ENCODE results near the gene ITPR3. TPM values are rescaled to one million over a fixed set of nuclear protein-coding genes. Genes with fewer than 3 reads are reported as not detected.

Gene ITPR3
- total RNA-seq, 1 donor from 2014 or later, result 0.34 TPM

- DNase-seq, result no peak
- Mint-ChIP-seq H3K36me3 (ENCODE audit: unreplicated experiment) (no peaks in the 10 kb centered on the region), H3K27me3 (ENCODE audit: unreplicated experiment) (peaks cover 9% of the 10 kb centered on the region), H3K4me1 (ENCODE audit: low read depth, unreplicated experiment) (peaks cover 11% of the 10 kb centered on the region), H3K4me3 (ENCODE audit: unreplicated experiment) (peak overlapping the region; percentile 93), H3K27ac (ENCODE audit: unreplicated experiment) (no peak overlapping the region), H3K9me3 (ENCODE audit: unreplicated experiment) (peaks cover 4% of the 10 kb centered on the region)
- TF ChIP-seq, protein P1, sequence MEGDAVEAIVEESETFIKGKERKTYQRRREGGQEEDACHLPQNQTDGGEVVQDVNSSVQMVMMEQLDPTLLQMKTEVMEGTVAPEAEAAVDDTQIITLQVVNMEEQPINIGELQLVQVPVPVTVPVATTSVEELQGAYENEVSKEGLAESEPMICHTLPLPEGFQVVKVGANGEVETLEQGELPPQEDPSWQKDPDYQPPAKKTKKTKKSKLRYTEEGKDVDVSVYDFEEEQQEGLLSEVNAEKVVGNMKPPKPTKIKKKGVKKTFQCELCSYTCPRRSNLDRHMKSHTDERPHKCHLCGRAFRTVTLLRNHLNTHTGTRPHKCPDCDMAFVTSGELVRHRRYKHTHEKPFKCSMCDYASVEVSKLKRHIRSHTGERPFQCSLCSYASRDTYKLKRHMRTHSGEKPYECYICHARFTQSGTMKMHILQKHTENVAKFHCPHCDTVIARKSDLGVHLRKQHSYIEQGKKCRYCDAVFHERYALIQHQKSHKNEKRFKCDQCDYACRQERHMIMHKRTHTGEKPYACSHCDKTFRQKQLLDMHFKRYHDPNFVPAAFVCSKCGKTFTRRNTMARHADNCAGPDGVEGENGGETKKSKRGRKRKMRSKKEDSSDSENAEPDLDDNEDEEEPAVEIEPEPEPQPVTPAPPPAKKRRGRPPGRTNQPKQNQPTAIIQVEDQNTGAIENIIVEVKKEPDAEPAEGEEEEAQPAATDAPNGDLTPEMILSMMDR (IDR thresholded peaks at IDR 0.05; ENCODE audit: partially characterized antibody, unreplicated experiment), result no peak
Measured at GRCh38 chr6:33634946-33635345, 13.8 kb downstream of the ITPR3 start.

DNA sequence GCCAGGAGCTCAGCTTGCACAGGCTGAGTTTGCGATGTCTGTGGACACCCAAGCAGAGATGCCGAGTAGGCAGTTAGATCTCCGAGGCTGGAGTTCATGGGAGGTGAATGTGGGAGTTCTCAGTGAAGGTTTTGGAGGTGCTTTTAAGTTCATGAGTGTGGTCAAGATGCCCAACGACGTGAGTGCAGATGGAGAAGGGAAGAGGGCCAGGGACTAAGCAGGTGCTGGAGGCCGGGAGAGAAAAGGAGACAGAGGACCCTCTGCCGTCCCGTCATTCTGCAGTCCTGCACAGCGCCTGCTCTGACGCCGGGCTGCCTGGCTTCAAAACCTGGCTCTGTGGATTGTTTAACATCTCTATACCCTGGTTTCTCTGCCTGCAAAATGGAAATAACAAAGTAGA lies 15.5 kb downstream of the ITPR3 start:
- Mint-ChIP-seq H3K4me3 (ENCODE audit: unreplicated experiment) (no peak overlapping the region), H3K27ac (ENCODE audit: unreplicated experiment) (no peak overlapping the region), H3K27me3 (ENCODE audit: unreplicated experiment) (peaks cover 9% of the 10 kb centered on the region), H3K36me3 (ENCODE audit: unreplicated experiment) (no peaks in the 10 kb centered on the region), H3K4me1 (ENCODE audit: low read depth, unreplicated experiment) (peaks cover 11% of the 10 kb centered on the region), H3K9me3 (ENCODE audit: unreplicated experiment) (peaks cover 4% of the 10 kb centered on the region)
- no peak for DNase-seq
- TF ChIP-seq, protein P1 (IDR thresholded peaks at IDR 0.05; ENCODE audit: partially characterized antibody, unreplicated experiment), result no peak

DNA sequence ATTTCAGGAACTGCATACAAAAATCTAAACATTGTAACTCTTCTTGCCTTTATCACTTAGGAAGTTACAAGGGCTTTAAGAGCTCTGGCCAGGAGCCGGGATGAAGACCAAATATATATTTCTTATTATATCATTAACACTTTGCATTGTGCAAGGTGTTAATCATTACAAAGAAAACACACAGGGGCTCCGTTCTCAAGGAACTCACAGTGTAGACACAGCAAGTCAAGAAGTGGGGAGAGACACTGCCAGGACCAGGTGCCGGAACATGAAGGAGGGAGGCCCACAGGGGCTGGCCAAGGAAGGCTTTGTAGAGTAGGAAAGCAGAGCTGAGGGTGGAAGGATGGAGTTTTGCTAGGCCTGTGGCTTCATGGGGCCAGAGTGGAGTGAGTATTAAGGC lies 17.4 kb downstream of the ITPR3 start:
- no peaks in the 10 kb centered on the region for H3K36me3 Mint-ChIP-seq (ENCODE audit: unreplicated experiment)
- DNase-seq, result no peak
- H3K27ac Mint-ChIP-seq (ENCODE audit: unreplicated experiment), result no peak overlapping the region
- H3K4me3 Mint-ChIP-seq (ENCODE audit: unreplicated experiment), result no peak overlapping the region
- peaks cover 4% of the 10 kb centered on the region for H3K9me3 Mint-ChIP-seq (ENCODE audit: unreplicated experiment)
- TF ChIP-seq, protein P1 (IDR thresholded peaks at IDR 0.05; ENCODE audit: partially characterized antibody, unreplicated experiment), result no peak
- H3K4me1 Mint-ChIP-seq (ENCODE audit: low read depth, unreplicated experiment), result peaks cover 8% of the 10 kb centered on the region
- peaks cover 5% of the 10 kb centered on the region for H3K27me3 Mint-ChIP-seq (ENCODE audit: unreplicated experiment)

DNA sequence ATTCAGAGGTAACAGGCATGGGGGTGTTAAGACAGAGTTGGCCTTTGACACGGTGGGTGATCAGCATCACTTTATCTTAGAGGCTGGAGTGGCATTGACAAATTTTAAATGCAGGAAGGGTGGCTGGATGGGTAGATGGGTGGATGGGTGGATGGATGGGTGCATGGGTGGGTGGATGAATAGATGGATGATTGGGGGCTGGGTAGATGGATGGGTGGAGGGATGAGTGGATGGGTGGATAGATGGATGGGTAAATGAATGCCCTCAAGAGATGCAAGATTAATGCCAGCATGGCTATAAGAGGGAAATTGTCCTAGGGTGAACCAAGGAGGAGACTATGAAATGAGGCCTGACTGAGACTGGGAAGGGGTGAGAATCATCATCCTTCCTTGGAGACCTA lies 18.4 kb downstream of the ITPR3 start:
- Mint-ChIP-seq H3K36me3 (ENCODE audit: unreplicated experiment) (no peaks in the 10 kb centered on the region), H3K4me1 (ENCODE audit: low read depth, unreplicated experiment) (peaks cover 2% of the 10 kb centered on the region), H3K9me3 (ENCODE audit: unreplicated experiment) (peaks cover 2% of the 10 kb centered on the region), H3K4me3 (ENCODE audit: unreplicated experiment) (no peak overlapping the region), H3K27ac (ENCODE audit: unreplicated experiment) (no peak overlapping the region), H3K27me3 (ENCODE audit: unreplicated experiment) (peaks cover 3% of the 10 kb centered on the region)
- no peak for DNase-seq
- TF ChIP-seq, protein P1 (IDR thresholded peaks at IDR 0.05; ENCODE audit: partially characterized antibody, unreplicated experiment), result no peak

GRCh38 chr6:33640361-33640760 lies 19.2 kb downstream of the ITPR3 start:
- no peak for DNase-seq
- no peak overlapping the region for H3K27ac Mint-ChIP-seq (ENCODE audit: unreplicated experiment)
- H3K27me3 Mint-ChIP-seq (ENCODE audit: unreplicated experiment), result no peaks in the 10 kb centered on the region
- no peaks in the 10 kb centered on the region for H3K9me3 Mint-ChIP-seq (ENCODE audit: unreplicated experiment)
- TF ChIP-seq, protein P1 (IDR thresholded peaks at IDR 0.05; ENCODE audit: partially characterized antibody, unreplicated experiment), result no peak
- H3K4me1 Mint-ChIP-seq (ENCODE audit: low read depth, unreplicated experiment), result peaks cover 2% of the 10 kb centered on the region
- H3K36me3 Mint-ChIP-seq (ENCODE audit: unreplicated experiment), result no peaks in the 10 kb centered on the region
- H3K4me3 Mint-ChIP-seq (ENCODE audit: unreplicated experiment), result no peak overlapping the region

All from glutamatergic neuron (in vitro differentiated cells).